GM12892 (cell line): Measurements from ENCODE around the gene P2RY8. TPM values are rescaled to one million over a fixed set of nuclear protein-coding genes. Genes with fewer than 3 reads are reported as not detected.
"Not testable (repeated sequence)": the region's sequence is repeated elsewhere in the genome, so short reads cannot be mapped to it uniquely, and the experiment has no call there.

ENCODE experiments used
- DNase-seq: peaks from one replicate; pipeline ENCODE4 v3.0.0; 2011; ENCODE audit not compliant: insufficient read length
- FAIRE-seq: peaks from 2 replicates; lab custom pipeline; 2011; peaks lifted over from hg19 to GRCh38; lab: Jason Lieb, UNC
- POLR2A ChIP-seq: IDR thresholded peaks from 2 replicates; pipeline ENCODE4 v1.6.1; 2011; ENCODE audit warnings: low read depth, low read length, control low read depth
- POLR2AphosphoS5 ChIP-seq: IDR thresholded peaks from 2 replicates; pipeline ENCODE4 v1.6.1; 2011; ENCODE audit warnings: low read depth, low read length, control low read depth
- TAF1 ChIP-seq: IDR thresholded peaks from 2 replicates; pipeline ENCODE4 v1.6.1; 2011; ENCODE audit warnings: low read depth, mild to moderate bottlenecking, control low read depth, low read length, borderline replicate concordance
- polyA plus RNA-seq: library from polyadenylated mRNA; unstranded; fragments of >200 nt; gene quantifications from one replicate; pipeline ENCODE4 v1.2.1, GENCODE V29; 2012; ENCODE audit warnings: missing spikeins, inconsistent platforms; ENCODE audit not compliant: missing spikeins

P2RY8 gene
- polyA plus RNA-seq, result 31.4 TPM

DNA sequence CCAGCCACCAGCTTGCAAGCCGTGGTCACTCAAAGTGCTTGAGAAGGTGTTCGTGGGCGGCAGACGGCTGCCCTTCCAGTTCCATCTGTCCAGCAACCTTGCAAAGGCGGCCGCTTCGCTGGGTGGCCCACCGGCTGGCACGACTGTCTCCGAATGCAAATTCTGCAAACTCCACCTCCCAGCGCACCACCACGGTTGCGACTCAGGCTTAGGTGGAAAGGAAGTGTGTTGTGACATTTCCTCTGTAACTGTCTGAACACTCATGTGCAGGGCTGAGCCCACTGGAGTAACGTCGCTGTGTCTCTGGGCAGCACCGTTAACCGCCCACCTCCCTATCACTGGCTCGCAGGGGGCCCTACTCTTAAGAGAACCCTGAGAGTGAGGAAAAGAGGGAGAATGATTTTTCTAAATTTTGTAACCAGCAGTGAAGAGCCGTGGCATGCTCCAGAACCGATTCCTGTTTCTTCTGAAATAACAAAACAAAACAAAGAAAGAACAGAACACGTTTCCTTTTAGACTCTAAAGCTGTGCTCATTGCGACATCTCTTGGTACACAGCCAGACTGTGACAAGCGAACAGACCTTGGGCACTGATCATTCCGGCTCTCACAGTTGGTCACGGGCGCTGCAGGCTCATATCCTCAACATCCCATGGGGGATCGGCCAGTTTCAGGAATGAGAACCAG, at the start of gene P2RY8:
TSS of gene P2RY8 (minus strand) at position 155 of the 685 bp plus-strand sequence. CDS start 70,627 bp downstream, outside the sequence.
- DNase-seq (peak; percentile 51), FAIRE-seq (peak; percentile 100)
- no peak for TF ChIP-seq TAF1
- peak; percentile 74; the same call in 1 of the 2 replicates for TF ChIP-seq POLR2A
- peak; percentile 80 for TF ChIP-seq POLR2AphosphoS5

GRCh38 chrX:1584237-1585011, 47.4 kb upstream of the P2RY8 start:
- DNase-seq (no peak), FAIRE-seq (peak; percentile 80)
- TF ChIP-seq TAF1 (no peak), POLR2AphosphoS5 (no peak), POLR2A (no peak)

- FAIRE-seq, result peak; percentile 99
- DNase-seq, result no peak
- TF ChIP-seq TAF1, result no peak
- no peak for TF ChIP-seq POLR2AphosphoS5
- TF ChIP-seq POLR2A, result no peak
These were observed 45.9 kb upstream of the P2RY8 start for GRCh38 chrX:1582686-1583437.

DNA sequence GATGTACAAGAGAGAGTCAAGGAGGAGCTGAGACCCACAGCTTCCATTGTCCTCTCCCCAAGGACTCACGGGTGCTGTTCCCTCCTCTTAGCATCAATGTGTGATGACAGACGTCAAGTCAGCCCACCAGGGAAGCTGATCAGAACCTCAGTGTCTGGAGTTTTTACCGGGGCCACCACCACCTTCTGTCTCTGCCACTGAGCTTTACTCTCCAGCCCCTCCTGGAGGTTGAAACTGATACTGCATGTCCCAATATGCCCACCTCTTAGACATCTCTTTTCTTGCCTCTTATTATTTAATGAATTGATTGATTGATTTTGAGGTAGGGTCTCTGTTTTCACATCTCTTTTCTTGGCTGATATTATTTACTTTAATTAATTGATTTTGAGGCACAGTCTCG, 44.1 kb upstream of the P2RY8 start:
- FAIRE-seq, result peak; percentile 85
- no peak for DNase-seq
- TF ChIP-seq TAF1, result no peak
- no peak for TF ChIP-seq POLR2A
- TF ChIP-seq POLR2AphosphoS5, result no peak

GRCh38 chrX:1578511-1579173, 41.7 kb upstream of the P2RY8 start:
- DNase-seq (no peak), FAIRE-seq (no peak)
- TF ChIP-seq POLR2AphosphoS5 (no peak), TAF1 (no peak), POLR2A (no peak)

DNA sequence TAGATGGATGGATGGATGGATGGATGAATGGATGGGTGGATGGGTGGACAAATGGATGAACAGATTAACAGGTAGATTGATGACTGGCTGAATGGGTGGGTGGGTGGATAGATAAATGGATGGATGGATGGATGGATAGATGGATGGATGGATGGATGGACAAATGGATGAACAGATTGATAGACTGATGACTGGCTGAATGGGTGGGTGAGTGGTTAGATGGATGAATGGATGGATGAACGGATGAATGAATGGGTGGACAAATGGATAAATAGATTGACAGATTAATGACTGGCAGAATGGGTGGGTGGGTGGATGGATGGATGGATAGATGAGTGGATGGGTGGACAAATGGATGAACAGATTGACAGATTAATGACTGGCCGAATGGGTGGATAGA, 40.9 kb upstream of the P2RY8 start:
- DNase-seq (no peak), FAIRE-seq (no peak)
- TF ChIP-seq POLR2A (no peak), POLR2AphosphoS5 (no peak)

DNA sequence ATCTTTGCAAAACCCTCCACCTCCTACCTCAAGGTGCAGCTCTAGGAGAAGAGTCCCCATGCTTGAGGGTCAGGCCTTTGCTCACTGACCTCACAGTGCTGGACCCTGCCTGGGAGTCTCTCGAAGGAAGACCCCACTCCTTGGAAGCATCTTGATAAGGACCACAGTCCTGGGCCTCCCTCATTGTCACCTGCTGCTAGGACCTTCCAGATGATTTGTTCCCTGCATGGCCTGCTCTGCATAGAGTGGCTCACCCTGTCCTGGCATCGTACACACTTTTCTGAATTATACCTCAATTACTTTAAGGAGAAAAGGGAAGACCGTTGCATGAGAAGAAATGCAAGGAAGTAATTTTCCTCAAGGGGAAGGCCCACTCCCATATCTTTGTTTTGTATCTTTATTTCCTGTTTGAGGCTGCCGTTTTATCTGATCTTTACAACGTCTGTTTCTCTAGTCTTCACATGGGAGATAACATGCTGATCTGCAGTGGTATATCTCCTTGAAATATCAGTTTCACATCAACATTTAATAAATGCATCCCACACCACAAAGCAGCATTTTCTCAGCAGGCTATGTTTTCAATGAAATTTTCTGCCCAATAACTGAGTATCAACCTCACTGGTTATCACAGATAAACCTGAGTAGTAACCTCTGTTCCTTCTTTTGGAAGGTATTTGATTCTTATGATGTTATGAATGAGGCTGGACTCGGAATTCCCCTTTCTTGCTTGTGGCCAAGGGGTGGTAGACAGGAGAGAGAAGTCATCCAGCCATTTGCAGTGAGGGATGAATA, 39.4 kb upstream of the P2RY8 start:
- DNase-seq (no peak), FAIRE-seq (no peak)
- TF ChIP-seq POLR2A (no peak), POLR2AphosphoS5 (no peak), TAF1 (no peak)

DNA sequence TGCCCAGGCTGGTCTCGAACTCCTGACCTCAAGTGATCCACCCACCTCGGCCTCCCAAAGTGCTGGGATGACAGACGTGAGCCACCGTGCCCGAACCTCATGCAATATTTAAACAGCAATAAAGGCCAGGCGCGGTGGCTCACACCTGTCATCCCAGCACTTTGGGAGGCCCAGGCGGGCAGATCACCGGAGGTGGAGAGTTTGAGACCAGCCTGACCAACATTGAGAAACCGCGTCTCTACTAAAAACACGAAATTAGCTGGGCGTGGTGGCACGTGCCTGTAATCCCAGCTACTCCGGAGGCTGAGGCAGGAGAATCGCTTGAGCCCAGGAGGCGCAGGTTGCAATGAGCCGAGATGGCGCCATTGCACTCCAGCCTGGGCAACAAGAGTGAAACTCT, 37.2 kb upstream of the P2RY8 start:
- DNase-seq, FAIRE-seq: not testable (repeated sequence)

DNA sequence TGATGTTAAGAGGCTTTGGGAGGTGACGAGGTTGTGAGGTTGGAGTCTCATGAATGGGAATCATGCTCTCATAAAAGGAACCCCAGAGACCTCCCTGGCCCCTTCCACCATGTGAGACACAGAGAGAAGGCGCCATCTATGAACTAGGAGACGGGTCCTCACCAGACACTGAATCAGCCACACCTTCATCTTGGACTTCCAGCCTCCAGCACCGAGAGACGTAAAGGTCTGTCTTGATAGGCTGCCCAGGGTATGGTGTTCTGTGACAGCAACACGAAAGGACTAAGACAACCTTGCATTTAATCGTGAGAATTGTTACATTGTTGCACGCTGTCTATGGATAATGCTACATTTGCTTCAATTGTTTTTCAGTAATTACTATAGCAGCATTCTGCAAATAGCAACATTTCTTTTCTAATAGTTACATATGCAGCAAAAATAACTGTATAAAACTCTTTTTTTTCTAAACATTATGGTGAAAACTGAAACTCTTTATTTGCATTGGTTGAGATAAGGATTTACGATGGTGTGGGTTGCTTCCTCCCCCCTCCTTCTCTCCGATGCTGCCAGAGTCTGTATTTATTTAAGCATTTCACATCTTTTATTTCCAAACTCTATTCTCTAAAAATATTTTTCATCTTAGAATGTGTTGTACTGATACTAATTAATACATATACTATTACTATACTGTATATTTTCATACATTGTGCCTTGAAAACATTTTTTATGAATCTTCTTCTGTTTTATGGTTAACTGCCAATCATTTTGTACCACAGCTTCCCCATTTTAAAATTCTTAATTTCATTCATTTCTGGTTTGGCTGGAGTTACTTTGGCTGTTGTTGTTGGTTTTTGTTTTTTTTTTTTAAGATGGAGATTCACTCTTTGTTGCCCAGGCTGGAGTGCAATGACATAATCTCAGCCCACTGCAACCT, 28.0 kb upstream of the P2RY8 start:
- FAIRE-seq (peak; percentile 89), DNase-seq (no peak)
- TF ChIP-seq TAF1, result no peak
- TF ChIP-seq POLR2AphosphoS5, result no peak
- no peak for TF ChIP-seq POLR2A

DNA sequence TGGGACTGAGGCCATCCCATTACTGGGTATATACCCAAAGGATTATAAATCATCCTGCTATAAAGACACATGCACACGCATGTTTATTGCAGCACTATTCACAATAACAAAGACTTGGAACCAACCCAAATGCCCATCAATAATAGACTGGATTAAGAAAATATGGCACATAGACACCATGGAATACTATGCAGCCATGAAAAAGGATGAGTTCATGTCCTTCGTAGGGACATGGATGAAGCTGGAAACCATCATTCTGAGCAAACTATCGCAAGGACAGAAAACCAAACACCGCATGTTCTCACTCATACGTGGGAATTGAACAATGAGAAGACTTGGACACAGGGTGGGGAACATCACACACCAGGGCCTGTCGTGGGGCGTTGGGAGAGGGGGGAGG, 27.1 kb upstream of the P2RY8 start:
- not testable (repeated sequence) for FAIRE-seq, DNase-seq

DNA sequence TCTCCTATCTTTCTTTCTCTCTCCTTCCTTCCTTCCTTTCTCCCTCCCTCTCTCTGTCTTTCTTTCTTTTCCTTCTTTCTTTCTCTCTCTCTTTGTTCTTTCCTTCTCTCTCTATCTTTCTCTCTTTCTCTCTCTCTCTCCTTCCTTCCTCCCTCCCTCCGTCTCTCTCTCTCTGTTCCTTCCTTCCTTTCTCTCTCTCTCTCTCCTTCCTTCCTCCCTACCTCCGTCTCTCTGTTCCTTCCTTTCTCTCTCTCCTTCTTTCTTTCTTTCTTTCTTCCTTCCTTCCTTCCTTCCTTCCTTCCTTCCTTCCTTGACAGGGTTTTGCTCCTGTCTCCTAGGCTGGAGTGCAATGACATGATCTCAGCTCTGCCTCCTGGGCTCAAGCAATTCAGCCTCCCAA, 24.2 kb upstream of the P2RY8 start:
- DNase-seq (no peak), FAIRE-seq (no peak)
- TF ChIP-seq POLR2A, result no peak
